Ascending aorta (tissue), 2 donors: Measurements from ENCODE around the gene RIBC2. TPM values are rescaled to one million over a fixed set of nuclear protein-coding genes. Genes with fewer than 3 reads are reported as not detected.

Experiments
- DNase-seq, 2 donors: peaks; one replicate each; pipeline ENCODE4 v3.0.0-alpha.2; 2019; ENCODE audit warnings: low spot score in 2 of 2
- H3K27ac ChIP-seq, 2 donors: fragments of 200-600 bp; sonication (generic); one replicate each; pipeline ENCODE4 v1.5.1; 2016 to 2017; ENCODE audit warnings: mild to moderate bottlenecking in 1 of 2
- H3K27me3 ChIP-seq: fragments of 200-600 bp; sonication (generic); one replicate; pipeline ENCODE4 v1.5.1; 2017
- H3K36me3 ChIP-seq, 2 donors: fragments of 200-600 bp; sonication (generic); one replicate each; pipeline ENCODE4 v1.5.1; 2016
- H3K4me1 ChIP-seq, 2 donors: fragments of 200-600 bp; sonication (generic); one replicate each; pipeline ENCODE4 v1.5.1; 2016 to 2017; ENCODE audit warnings: mild to moderate bottlenecking in 1 of 2
- H3K4me3 ChIP-seq, 2 donors: fragments of 200-600 bp; sonication (generic); one replicate each; pipeline ENCODE4 v1.5.1; 2016 to 2017; ENCODE audit warnings: mild to moderate bottlenecking in 1 of 2
- H3K9me3 ChIP-seq, 2 donors: fragments of 200-600 bp; sonication (generic); one replicate each; pipeline ENCODE4 v1.5.1; 2016
- CTCF ChIP-seq, 3 experiments: fragments of 200-600 bp in 2 of 3; fragments of 450-650 bp in 1 of 3; sonication (generic) in 2 of 3; IDR thresholded peaks; one replicate each; pipeline ENCODE4 v1.5.1; 2016 to 2019; ENCODE audit warnings: antibody characterized with exemption in 3 of 3, mild to moderate bottlenecking in 1 of 3, moderate library complexity in 1 of 3
- intact Hi-C: fragments of 100-400 bp; cut with DNase I; formaldehyde crosslinking; loops from one replicate; pipeline ENCODE4 v1.15.1; 2023
- total RNA-seq: library from RNA; depleted of rRNA; stranded (reverse); fragments of >200 nt; gene quantifications from one replicate; pipeline ENCODE4 v1.1.0, GENCODE V29; 2016

The RIBC2 gene
- total RNA-seq, 1 donor from 2014 or later: not detected

DNA sequence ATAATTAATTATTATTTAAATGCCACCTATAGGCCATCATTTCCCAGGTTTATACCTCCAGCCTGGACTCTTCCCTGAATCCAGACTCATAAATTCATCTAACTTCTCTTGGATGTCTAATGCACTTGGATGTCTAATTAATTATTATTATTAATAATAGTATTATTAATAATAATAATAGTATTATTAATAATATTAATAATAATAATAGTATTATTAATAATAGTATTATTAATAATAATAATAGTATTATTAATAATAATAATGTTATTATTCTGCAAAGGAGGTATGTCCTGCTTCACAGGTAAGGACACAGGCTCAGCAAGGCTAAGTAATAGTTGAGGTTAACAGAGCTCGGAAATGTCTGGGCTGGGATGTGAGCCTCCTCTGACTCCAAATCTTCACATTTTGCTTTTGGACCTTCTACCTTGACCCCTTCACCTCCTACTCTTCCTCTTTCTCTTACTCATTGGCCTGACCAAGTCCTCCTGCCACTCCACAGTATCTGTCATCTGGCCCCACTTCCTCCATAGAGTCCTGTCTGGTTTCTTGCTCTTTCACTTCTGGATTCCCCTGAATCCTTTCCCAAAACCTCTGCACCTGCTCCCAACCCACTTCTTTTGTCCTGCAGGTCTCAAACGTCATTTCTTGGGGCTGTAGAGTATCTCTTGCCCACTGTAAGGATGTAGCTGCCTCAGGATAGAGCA is 8.0 kb downstream of the RIBC2 start:
- TF ChIP-seq CTCF (IDR thresholded peaks at IDR 0.05): no peak
- intact Hi-C loops: no loop called here
- H3K4me3 ChIP-seq: no peak overlapping the region
- no peaks in the 10 kb centered on the region for H3K4me1 ChIP-seq
- H3K27me3 ChIP-seq: no peaks in the 10 kb centered on the region
- no peaks in the 10 kb centered on the region for H3K9me3 ChIP-seq
- H3K27ac ChIP-seq: no peak overlapping the region
- no peak for DNase-seq
- H3K36me3 ChIP-seq: no peaks in the 10 kb centered on the region

GRCh38 chr22:45422237-45422983 is 8.9 kb downstream of the RIBC2 start:
- no peaks in the 10 kb centered on the region for H3K9me3 ChIP-seq
- no peak overlapping the region for H3K4me3 ChIP-seq
- H3K4me1 ChIP-seq: no peaks in the 10 kb centered on the region
- intact Hi-C loops: no loop called here
- no peak for DNase-seq
- H3K27ac ChIP-seq: no peak overlapping the region
- H3K36me3 ChIP-seq: no peaks in the 10 kb centered on the region
- H3K27me3 ChIP-seq: no peaks in the 10 kb centered on the region
- no peak for TF ChIP-seq CTCF (IDR thresholded peaks at IDR 0.05)

DNA sequence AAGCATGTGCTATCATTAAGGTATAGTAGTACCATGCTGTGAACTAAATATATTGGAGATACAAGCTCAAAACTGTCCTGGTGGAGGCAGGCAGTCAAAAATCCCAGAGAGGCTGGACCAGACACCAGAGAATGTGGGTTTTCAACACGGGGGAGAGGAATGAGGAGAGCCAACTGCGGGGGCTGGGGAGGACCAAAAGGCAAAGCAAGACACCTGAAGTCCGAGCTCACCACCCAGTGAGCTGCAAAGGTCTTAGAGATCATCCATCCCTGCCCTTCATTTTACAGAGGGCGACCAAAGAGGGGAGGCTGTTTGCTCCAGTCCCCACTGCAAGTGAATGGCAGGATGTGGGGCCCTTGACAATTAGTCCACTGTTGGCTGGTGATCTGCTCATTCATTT is 10.0 kb downstream of the RIBC2 start:
- no peak for DNase-seq
- TF ChIP-seq CTCF (IDR thresholded peaks at IDR 0.05): no peak
- H3K36me3 ChIP-seq: no peaks in the 10 kb centered on the region
- no peaks in the 10 kb centered on the region for H3K4me1 ChIP-seq
- H3K27me3 ChIP-seq: no peaks in the 10 kb centered on the region
- H3K27ac ChIP-seq: no peak overlapping the region
- H3K4me3 ChIP-seq: no peak overlapping the region
- no peaks in the 10 kb centered on the region for H3K9me3 ChIP-seq
- intact Hi-C loops: no loop called here

DNA sequence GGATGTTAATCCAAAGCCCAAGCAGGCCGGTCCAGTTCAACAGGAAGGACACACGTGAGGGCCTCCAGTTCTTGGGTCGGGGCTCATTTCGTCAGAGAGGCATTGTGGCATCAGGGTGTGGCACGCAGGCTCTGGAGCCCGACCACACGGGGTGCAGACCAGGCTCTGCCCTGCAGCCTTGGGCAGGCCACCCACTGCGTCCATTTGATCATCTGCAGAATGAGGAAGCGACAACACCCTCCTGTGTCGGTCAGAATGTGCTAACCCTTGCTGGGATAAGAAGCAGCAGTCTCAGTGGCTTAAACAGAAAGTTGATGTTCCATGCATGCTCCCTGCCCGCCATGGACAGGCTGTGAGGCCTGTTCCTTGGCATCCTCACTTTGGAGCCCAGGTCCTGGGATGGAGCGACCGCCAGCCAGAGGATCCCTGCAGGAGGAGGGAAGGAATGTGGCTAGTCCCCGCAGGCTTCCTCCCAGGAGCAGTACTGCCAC is 10.8 kb downstream of the RIBC2 start:
- intact Hi-C loops: no loop called here
- H3K4me3 ChIP-seq: no peak overlapping the region
- no peaks in the 10 kb centered on the region for H3K9me3 ChIP-seq
- H3K27ac ChIP-seq: no peak overlapping the region
- no peaks in the 10 kb centered on the region for H3K4me1 ChIP-seq
- no peak for DNase-seq
- H3K27me3 ChIP-seq: no peaks in the 10 kb centered on the region
- no peaks in the 10 kb centered on the region for H3K36me3 ChIP-seq
- no peak for TF ChIP-seq CTCF (IDR thresholded peaks at IDR 0.05)

DNA sequence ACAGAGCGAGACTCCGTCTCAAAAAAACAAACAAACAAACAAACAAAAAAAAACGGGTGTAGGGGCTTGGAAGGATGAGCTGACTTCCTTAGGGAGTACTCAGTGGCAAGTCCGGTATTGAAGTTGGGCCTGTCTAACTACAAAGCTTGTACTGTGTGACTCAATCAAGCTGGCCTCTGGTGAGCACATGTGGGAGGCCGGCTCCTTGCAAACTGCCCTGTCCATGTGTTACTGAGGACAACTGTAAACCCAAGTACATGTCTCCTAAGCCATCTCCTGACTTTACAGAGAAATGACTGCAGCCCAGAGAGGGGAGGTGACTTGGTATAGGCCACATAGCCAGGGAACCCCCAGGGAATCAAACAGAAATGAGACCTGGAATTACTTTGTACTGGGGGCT is 11.6 kb downstream of the RIBC2 start:
- H3K4me1 ChIP-seq: no peaks in the 10 kb centered on the region
- no peaks in the 10 kb centered on the region for H3K27me3 ChIP-seq
- peak in 1 of 2 donors; percentile 42 for DNase-seq
- no peak for TF ChIP-seq CTCF (IDR thresholded peaks at IDR 0.05)
- no peak overlapping the region for H3K27ac ChIP-seq
- intact Hi-C loops: no loop called here
- no peaks in the 10 kb centered on the region for H3K36me3 ChIP-seq
- H3K4me3 ChIP-seq: no peak overlapping the region
- no peaks in the 10 kb centered on the region for H3K9me3 ChIP-seq
